H1 (cell line): ENCODE data around the gene NAIF1. TPM values are rescaled to one million over a fixed set of nuclear protein-coding genes. Genes with fewer than 3 reads are reported as not detected.

Experiments
- CHD1 ChIP-seq: IDR thresholded peaks from 2 replicates; pipeline ENCODE4 v1.6.1; 2012; ENCODE audit warnings: low read depth, low read length, improper control_type of control experiment
- CREB1 ChIP-seq: IDR thresholded peaks from 2 replicates; pipeline ENCODE4 v1.6.1; 2012; ENCODE audit warnings: inconsistent platforms
- EZH2 ChIP-seq: fragments of 200-600 bp; sonication (generic); IDR thresholded peaks from 2 replicates; pipeline ENCODE4 v1.7.1; 2012; ENCODE audit warnings: low read depth, mild to moderate bottlenecking, moderate library complexity, low read length, inconsistent platforms; ENCODE audit not compliant: severe bottlenecking
- TBP ChIP-seq: IDR thresholded peaks from 2 replicates; pipeline ENCODE4 v1.6.1; 2011; ENCODE audit warnings: low read depth, low read length, improper control_type of control experiment
- polyA plus RNA-seq, 7 experiments: library from polyadenylated mRNA; depleted of rRNA in 3 of 7; stranded (reverse) in 5 of 7; unstranded in 2 of 7; fragments of >200 nt in 5 of 7; fragments of 200-250 nt in 2 of 7; gene quantifications; 1 replicate in 5 of 7; 2 replicates in 1 of 7; 4 replicates in 1 of 7; pipeline versions ENCODE4 v1.2.1 to v1.2.3, GENCODE V29; 2011 to 2013; ENCODE audit warnings: missing spikeins in 2 of 7, mixed read lengths in 2 of 7
- total RNA-seq: library from RNA; stranded (reverse); fragmentation: NEBNext Ultra II Directional; extraction: Animal tissue kit (Norgen Biotek cat#: 25700); gene quantifications from 2 replicates; pipeline ENCODE4 v1.2.1, GENCODE V29; 2021
- TF ChIP-seq, protein P1 (sequence below): IDR thresholded peaks from 2 replicates; pipeline ENCODE4 v1.6.1; 2012; ENCODE audit warnings: inconsistent platforms
- TF ChIP-seq, protein P2 (sequence below): fragments of 300-600 bp; sonication (generic); IDR thresholded peaks from 2 replicates; pipeline ENCODE4 v1.7.1; 2012; ENCODE audit warnings: low read length, moderate library complexity, mild to moderate bottlenecking, inconsistent platforms; ENCODE audit not compliant: insufficient replicate concordance

Gene NAIF1
- total and polyA plus RNA-seq, 2 of the 8 experiments (the other 6 are each of a cell fraction or from before 2014, with no cell fraction given) = 8.7 to 9.0 TPM

DNA sequence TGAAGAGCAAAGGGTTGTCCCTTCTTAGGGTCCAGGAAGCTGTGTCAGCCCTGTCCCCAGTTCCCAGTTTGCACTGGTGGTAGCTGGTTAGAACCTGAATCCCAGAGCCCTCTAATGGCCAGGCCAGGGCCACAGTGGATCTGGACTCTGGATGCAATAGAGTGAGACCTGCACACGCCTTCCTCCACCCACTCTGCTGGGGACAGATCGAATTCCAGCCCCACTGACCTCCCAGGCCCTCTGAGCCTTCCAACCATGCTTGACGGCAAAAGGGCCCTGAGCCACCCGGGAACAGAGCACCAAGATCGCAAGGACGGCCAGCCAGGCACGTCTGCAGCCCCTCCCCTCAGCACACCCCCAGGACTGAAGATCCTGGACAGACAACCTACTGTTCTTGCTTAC lies 23.7 kb downstream of the NAIF1 start (continued):
- no peak for TF ChIP-seq CREB1
- no peak for TF ChIP-seq TBP
- TF ChIP-seq, protein P1, sequence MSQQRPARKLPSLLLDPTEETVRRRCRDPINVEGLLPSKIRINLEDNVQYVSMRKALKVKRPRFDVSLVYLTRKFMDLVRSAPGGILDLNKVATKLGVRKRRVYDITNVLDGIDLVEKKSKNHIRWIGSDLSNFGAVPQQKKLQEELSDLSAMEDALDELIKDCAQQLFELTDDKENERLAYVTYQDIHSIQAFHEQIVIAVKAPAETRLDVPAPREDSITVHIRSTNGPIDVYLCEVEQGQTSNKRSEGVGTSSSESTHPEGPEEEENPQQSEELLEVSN = no peak
- no peak for TF ChIP-seq CHD1
- no peak for TF ChIP-seq EZH2
- TF ChIP-seq, protein P2, sequence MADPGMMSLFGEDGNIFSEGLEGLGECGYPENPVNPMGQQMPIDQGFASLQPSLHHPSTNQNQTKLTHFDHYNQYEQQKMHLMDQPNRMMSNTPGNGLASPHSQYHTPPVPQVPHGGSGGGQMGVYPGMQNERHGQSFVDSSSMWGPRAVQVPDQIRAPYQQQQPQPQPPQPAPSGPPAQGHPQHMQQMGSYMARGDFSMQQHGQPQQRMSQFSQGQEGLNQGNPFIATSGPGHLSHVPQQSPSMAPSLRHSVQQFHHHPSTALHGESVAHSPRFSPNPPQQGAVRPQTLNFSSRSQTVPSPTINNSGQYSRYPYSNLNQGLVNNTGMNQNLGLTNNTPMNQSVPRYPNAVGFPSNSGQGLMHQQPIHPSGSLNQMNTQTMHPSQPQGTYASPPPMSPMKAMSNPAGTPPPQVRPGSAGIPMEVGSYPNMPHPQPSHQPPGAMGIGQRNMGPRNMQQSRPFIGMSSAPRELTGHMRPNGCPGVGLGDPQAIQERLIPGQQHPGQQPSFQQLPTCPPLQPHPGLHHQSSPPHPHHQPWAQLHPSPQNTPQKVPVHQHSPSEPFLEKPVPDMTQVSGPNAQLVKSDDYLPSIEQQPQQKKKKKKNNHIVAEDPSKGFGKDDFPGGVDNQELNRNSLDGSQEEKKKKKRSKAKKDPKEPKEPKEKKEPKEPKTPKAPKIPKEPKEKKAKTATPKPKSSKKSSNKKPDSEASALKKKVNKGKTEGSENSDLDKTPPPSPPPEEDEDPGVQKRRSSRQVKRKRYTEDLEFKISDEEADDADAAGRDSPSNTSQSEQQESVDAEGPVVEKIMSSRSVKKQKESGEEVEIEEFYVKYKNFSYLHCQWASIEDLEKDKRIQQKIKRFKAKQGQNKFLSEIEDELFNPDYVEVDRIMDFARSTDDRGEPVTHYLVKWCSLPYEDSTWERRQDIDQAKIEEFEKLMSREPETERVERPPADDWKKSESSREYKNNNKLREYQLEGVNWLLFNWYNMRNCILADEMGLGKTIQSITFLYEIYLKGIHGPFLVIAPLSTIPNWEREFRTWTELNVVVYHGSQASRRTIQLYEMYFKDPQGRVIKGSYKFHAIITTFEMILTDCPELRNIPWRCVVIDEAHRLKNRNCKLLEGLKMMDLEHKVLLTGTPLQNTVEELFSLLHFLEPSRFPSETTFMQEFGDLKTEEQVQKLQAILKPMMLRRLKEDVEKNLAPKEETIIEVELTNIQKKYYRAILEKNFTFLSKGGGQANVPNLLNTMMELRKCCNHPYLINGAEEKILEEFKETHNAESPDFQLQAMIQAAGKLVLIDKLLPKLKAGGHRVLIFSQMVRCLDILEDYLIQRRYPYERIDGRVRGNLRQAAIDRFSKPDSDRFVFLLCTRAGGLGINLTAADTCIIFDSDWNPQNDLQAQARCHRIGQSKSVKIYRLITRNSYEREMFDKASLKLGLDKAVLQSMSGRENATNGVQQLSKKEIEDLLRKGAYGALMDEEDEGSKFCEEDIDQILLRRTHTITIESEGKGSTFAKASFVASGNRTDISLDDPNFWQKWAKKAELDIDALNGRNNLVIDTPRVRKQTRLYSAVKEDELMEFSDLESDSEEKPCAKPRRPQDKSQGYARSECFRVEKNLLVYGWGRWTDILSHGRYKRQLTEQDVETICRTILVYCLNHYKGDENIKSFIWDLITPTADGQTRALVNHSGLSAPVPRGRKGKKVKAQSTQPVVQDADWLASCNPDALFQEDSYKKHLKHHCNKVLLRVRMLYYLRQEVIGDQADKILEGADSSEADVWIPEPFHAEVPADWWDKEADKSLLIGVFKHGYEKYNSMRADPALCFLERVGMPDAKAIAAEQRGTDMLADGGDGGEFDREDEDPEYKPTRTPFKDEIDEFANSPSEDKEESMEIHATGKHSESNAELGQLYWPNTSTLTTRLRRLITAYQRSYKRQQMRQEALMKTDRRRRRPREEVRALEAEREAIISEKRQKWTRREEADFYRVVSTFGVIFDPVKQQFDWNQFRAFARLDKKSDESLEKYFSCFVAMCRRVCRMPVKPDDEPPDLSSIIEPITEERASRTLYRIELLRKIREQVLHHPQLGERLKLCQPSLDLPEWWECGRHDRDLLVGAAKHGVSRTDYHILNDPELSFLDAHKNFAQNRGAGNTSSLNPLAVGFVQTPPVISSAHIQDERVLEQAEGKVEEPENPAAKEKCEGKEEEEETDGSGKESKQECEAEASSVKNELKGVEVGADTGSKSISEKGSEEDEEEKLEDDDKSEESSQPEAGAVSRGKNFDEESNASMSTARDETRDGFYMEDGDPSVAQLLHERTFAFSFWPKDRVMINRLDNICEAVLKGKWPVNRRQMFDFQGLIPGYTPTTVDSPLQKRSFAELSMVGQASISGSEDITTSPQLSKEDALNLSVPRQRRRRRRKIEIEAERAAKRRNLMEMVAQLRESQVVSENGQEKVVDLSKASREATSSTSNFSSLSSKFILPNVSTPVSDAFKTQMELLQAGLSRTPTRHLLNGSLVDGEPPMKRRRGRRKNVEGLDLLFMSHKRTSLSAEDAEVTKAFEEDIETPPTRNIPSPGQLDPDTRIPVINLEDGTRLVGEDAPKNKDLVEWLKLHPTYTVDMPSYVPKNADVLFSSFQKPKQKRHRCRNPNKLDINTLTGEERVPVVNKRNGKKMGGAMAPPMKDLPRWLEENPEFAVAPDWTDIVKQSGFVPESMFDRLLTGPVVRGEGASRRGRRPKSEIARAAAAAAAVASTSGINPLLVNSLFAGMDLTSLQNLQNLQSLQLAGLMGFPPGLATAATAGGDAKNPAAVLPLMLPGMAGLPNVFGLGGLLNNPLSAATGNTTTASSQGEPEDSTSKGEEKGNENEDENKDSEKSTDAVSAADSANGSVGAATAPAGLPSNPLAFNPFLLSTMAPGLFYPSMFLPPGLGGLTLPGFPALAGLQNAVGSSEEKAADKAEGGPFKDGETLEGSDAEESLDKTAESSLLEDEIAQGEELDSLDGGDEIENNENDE = no peak
